Body of pancreas (tissue), 4 donors: ENCODE data around the gene DGKQ. TPM values are rescaled to one million over a fixed set of nuclear protein-coding genes. Genes with fewer than 3 reads are reported as not detected.

Experiments used
- ATAC-seq: fragments of 150-250 bp; one replicate; pipeline ENCODE4 v1.9.1; 2016
- DNase-seq, 4 donors: peaks; one replicate each; pipeline ENCODE4 v3.0.0-alpha.2; 2019
- H3K27ac ChIP-seq, 4 donors: fragments of 200-600 bp; sonication (generic); 1 replicate in 3 of 4; 2 replicates in 1 of 4; pipeline versions ENCODE4 v1.5.1 to v1.6.1; 2016 to 2019; ENCODE audit warnings: mild to moderate bottlenecking in 1 of 4, mixed read lengths in 1 of 4, moderate library complexity in 1 of 4
- H3K27me3 ChIP-seq, 2 donors: fragments of 200-600 bp; sonication (generic); one replicate each; pipeline ENCODE4 v1.6.0; 2016; ENCODE audit warnings: mild to moderate bottlenecking in 1 of 2
- H3K36me3 ChIP-seq, 2 donors: fragments of 200-600 bp; sonication (generic); replicated peaks in 1 of 2; 2 replicates each; pipeline ENCODE4 v1.5.1; 2016; ENCODE audit warnings: low read depth in 2 of 2; ENCODE audit not compliant: insufficient read depth in 1 of 2
- H3K4me1 ChIP-seq: fragments of 200-600 bp; sonication (generic); one replicate; pipeline ENCODE4 v1.6.0; 2016
- H3K4me3 ChIP-seq, 2 donors: fragments of 200-600 bp; sonication (generic); 1 replicate in 1 of 2; 2 replicates in 1 of 2; pipeline ENCODE4 v1.5.1; 2016 to 2019
- H3K9me3 ChIP-seq, 3 donors: fragments of 200-600 bp; sonication (generic); 1 replicate in 2 of 3; 2 replicates in 1 of 3; pipeline ENCODE4 v1.5.1; 2016
- CTCF ChIP-seq, 7 experiments: fragments of 450-650 bp in 4 of 7; fragments of 200-600 bp in 3 of 7; sonication (generic) in 3 of 7; IDR thresholded peaks; one replicate each; pipeline ENCODE4 v1.5.1; 2016 to 2019; ENCODE audit warnings: antibody characterized with exemption in 7 of 7
- POLR2A ChIP-seq, 3 donors: fragments of 450-650 bp; IDR thresholded peaks; one replicate each; pipeline ENCODE4 v1.6.1; 2016; ENCODE audit warnings: antibody characterized with exemption in 3 of 3, mild to moderate bottlenecking in 2 of 3
- WGBS, 2 donors: methylation state at CpG; one replicate each; pipeline ENCODE4 v1.1.5; 2017; 5-methylcytosine and 5-hydroxymethylcytosine counted together
- intact Hi-C: fragments of 100-400 bp; cut with DNase I; formaldehyde crosslinking; loops from one replicate; pipeline ENCODE4 v1.15.1; 2023
- total RNA-seq, 2 donors: library from RNA; depleted of rRNA; stranded (reverse); fragments of >200 nt; gene quantifications; one replicate each; pipeline ENCODE4 v1.1.0, GENCODE V29; 2016

Gene DGKQ
- total RNA-seq, 2 donors from 2014 or later = 13.2 to 17.5 TPM

GRCh38 chr4:1017211-1017610 is 43.8 kb upstream of the DGKQ start:
- no peak overlapping the region for H3K27ac ChIP-seq
- ATAC-seq (no peak), DNase-seq (no peak)
- no peak overlapping the region for H3K4me3 ChIP-seq
- H3K4me1 ChIP-seq = peaks cover 26% of the 10 kb centered on the region
- TF ChIP-seq POLR2A (IDR thresholded peaks at IDR 0.05) (no peak), CTCF (IDR thresholded peaks at IDR 0.05) (no peak)
- intact Hi-C loops = no loop called here
- no peaks in the 10 kb centered on the region for H3K36me3 ChIP-seq
- H3K27me3 ChIP-seq = no peaks in the 10 kb centered on the region
- WGBS, 2 donors = 86 to 95% methylated on average over 4 to 16 of the region's 16 CpGs
- H3K9me3 ChIP-seq = no peaks in the 10 kb centered on the region

- H3K4me1 ChIP-seq = peaks cover 30% of the 10 kb centered on the region
- WGBS, 2 donors = 80 to 82% methylated on average over 3 to 9 of the region's 10 CpGs
- H3K27ac ChIP-seq = no peak overlapping the region
- DNase-seq = no peak
- H3K4me3 ChIP-seq = no peak overlapping the region
- ATAC-seq = no peak
- no peaks in the 10 kb centered on the region for H3K36me3 ChIP-seq
- TF ChIP-seq POLR2A (IDR thresholded peaks at IDR 0.05) (no peak), CTCF (IDR thresholded peaks at IDR 0.05) (no peak)
- H3K27me3 ChIP-seq = no peaks in the 10 kb centered on the region
- intact Hi-C loops = no loop called here
- H3K9me3 ChIP-seq = no peaks in the 10 kb centered on the region
These were observed 42.4 kb upstream of the DGKQ start for GRCh38 chr4:1015746-1016145.

- 80% methylated on average over 8 of the region's 8 CpGs; no CpG with 5 or more reads in 1 of the 2 donors for WGBS, 2 donors
- H3K27ac ChIP-seq = no peak overlapping the region
- DNase-seq (no peak), ATAC-seq (no peak)
- intact Hi-C loops = no loop called here
- H3K4me1 ChIP-seq = peaks cover 36% of the 10 kb centered on the region
- no peak overlapping the region for H3K4me3 ChIP-seq
- no peaks in the 10 kb centered on the region for H3K27me3 ChIP-seq
- H3K9me3 ChIP-seq = no peaks in the 10 kb centered on the region
- TF ChIP-seq POLR2A (IDR thresholded peaks at IDR 0.05) (no peak), CTCF (IDR thresholded peaks at IDR 0.05) (no peak)
- no peaks in the 10 kb centered on the region for H3K36me3 ChIP-seq
These were observed 41.8 kb upstream of the DGKQ start for GRCh38 chr4:1015179-1015578.

- no peaks in the 10 kb centered on the region for H3K27me3 ChIP-seq
- intact Hi-C loops = no loop called here
- TF ChIP-seq POLR2A (IDR thresholded peaks at IDR 0.05) = no peak
- TF ChIP-seq CTCF (IDR thresholded peaks at IDR 0.05) = no peak
- no peak for DNase-seq
- H3K36me3 ChIP-seq = no peaks in the 10 kb centered on the region
- 78 to 89% methylated on average over 16 to 36 of the region's 36 CpGs for WGBS, 2 donors
- H3K4me1 ChIP-seq = peaks cover 40% of the 10 kb centered on the region
- H3K27ac ChIP-seq = no peak overlapping the region
- H3K4me3 ChIP-seq = no peak overlapping the region
- H3K9me3 ChIP-seq = no peaks in the 10 kb centered on the region
- ATAC-seq = no peak
These were observed 41.2 kb upstream of the DGKQ start for GRCh38 chr4:1014291-1015167.
